ENCODE measurements around the gene PCSK5. TPM values are rescaled to one million over a fixed set of nuclear protein-coding genes. Genes with fewer than 3 reads are reported as not detected.

Gene PCSK5
- total RNA-seq, 1 experiment from 2014 or later = 7.5 TPM

GRCh38 chr9:76001459-76001858 lies 111.0 kb downstream of the PCSK5 start:
- H2BK120ac ChIP-seq (ENCODE audit: low read depth, low read length, poor library complexity, severe bottlenecking) = no peak overlapping the region

More at GRCh38 chr9:76001459-76001858, 111.0 kb downstream of the PCSK5 start:
- Histone ChIP-seq H3K4me1 (ENCODE audit: insufficient read depth, low read length) (no peaks in the 10 kb centered on the region), H3K4ac (ENCODE audit: low read depth, low read length) (no peak overlapping the region), H3K56ac (ENCODE audit: insufficient read length, low read depth, low read length) (no peak overlapping the region), H3K79me2 (ENCODE audit: insufficient read depth, low read length) (no peaks in the 10 kb centered on the region; the same call in 1 of the 2 replicates), H4K8ac (replicated peaks; ENCODE audit: insufficient read length, low read depth, low read length) (no peak overlapping the region), H4K20me1 (ENCODE audit: control insufficient read depth, insufficient read depth, insufficient read length) (no peaks in the 10 kb centered on the region), H3K4me2 (ENCODE audit: insufficient read depth, insufficient read length, low read length) (no peak overlapping the region), H2AK5ac (ENCODE audit: insufficient read length, low read length) (no peak overlapping the region), H3T11ph (ENCODE audit: low read length) (no peak overlapping the region), H3K9me3 (ENCODE audit: control insufficient read depth, low read depth, low read length) (no peaks in the 10 kb centered on the region), H3K79me1 (ENCODE audit: insufficient read depth, low read depth, low read length, poor library complexity, severe bottlenecking) (no peaks in the 10 kb centered on the region), H3K23ac (ENCODE audit: insufficient read length, low read depth, low read length) (no peak overlapping the region), H3K27me3 (ENCODE audit: insufficient read depth, low read length) (no peaks in the 10 kb centered on the region), H3K14ac (ENCODE audit: insufficient read depth, low read length) (no peak overlapping the region), H2BK5ac (ENCODE audit: insufficient read length, low read length) (no peak overlapping the region), H3K9ac (ENCODE audit: extremely low read depth, insufficient read length, low read length) (no peak overlapping the region), H2BK20ac (ENCODE audit: low read depth, low read length, poor library complexity, severe bottlenecking) (no peak overlapping the region), H2BK15ac (ENCODE audit: low read depth, low read length) (no peak overlapping the region), H3K27ac (ENCODE audit: insufficient read length, low read depth, low read length) (no peak overlapping the region), H4K91ac (ENCODE audit: insufficient read length, low read depth, low read length) (no peak overlapping the region), H3K18ac (ENCODE audit: insufficient read length, low read depth, low read length) (no peak overlapping the region), H2BK12ac (ENCODE audit: insufficient read length, low read depth, low read length) (no peak overlapping the region), H4K5ac (ENCODE audit: insufficient read length, low read depth, low read length) (no peak overlapping the region), H3K23me2 (ENCODE audit: insufficient read length, low read depth, low read length, poor library complexity, severe bottlenecking) (no peaks in the 10 kb centered on the region), H2AFZ (ENCODE audit: low read length) (no peak overlapping the region)
- H3K27ac Mint-ChIP-seq = no peak overlapping the region
- TF ChIP-seq CTCF (conservative IDR thresholded peaks at IDR 0.05) = no peak
- H3K36me3 Mint-ChIP-seq (ENCODE audit: insufficient read depth in 1 of 3, low read depth in 3 of 3) = peaks cover 0 to 7% (median 6%) of the 10 kb centered on the region in 3 experiments; a peak in 3 of 7 replicates
- H3K9me3 Mint-ChIP-seq = no peaks in the 10 kb centered on the region; a peak in 2 of 5 replicates
- no CpG with 5 or more reads among the region's 2 CpGs for WGBS (ENCODE audit: extremely low coverage, insufficient read length, low lambda C conversion rate)
- no peaks in the 10 kb centered on the region for H3K27me3 Mint-ChIP-seq (ENCODE audit: low read depth)
- H3K4me3 Mint-ChIP-seq = no peak overlapping the region
- 0 out of 4 replicates have a peak, but pooled peaks cover 0 to 2% of the 10 kb centered on the region in 2 experiments for H3K4me1 Mint-ChIP-seq
- no peak for DNase-seq

All from H9 (cell line).